AML-193 (cell line): ENCODE data around the gene PTPRR.

Source experiments
- DNase-seq, 2 experiments: peaks; one replicate each; lab custom pipeline; 2025; lab: John Stamatoyannopoulos, UW

PTPRR gene

DNA sequence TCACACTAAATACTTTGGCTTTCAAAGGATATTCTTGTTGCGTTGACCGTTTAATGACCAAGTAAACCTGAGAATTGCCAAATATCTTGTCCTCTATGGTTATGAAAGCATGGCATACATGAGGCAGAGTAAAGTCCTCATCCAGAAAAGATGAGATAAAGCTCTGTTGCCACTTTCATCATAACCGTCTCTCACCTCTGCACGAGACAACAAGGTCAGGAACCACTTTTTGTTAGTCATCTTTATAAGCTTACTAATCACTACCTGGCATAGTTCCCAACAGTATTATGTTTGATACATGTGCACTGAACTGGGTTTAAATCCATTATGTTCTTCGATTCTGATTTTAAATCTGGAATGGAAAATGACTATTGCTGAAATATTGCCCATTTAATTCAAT is 314.6 kb downstream of the PTPRR start:
- DNase-seq = no peak

DNA sequence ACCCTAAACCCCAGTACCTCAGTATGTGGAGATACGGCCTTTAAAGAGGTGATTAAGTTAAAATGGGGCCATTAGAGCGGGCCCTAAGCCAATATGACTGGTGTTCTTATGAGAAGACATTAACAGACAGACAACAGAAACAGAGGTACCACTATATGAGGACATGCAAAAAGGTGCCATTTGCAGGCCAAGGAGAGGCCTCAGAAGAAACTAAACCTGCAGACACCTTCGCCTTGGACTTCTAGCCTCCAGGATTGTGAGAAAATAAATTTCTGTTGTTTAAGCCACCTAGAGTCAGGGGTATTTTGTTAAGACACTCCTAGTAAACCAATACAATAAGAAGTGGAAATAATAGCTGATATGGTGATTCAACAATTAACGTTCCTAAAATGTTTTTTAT is 315.9 kb downstream of the PTPRR start:
- no peak for DNase-seq

GRCh38 chr12:70603044-70603443 is 317.5 kb downstream of the PTPRR start:
- no peak for DNase-seq

GRCh38 chr12:70598467-70599193 is 321.9 kb downstream of the PTPRR start:
- DNase-seq = no peak

DNA sequence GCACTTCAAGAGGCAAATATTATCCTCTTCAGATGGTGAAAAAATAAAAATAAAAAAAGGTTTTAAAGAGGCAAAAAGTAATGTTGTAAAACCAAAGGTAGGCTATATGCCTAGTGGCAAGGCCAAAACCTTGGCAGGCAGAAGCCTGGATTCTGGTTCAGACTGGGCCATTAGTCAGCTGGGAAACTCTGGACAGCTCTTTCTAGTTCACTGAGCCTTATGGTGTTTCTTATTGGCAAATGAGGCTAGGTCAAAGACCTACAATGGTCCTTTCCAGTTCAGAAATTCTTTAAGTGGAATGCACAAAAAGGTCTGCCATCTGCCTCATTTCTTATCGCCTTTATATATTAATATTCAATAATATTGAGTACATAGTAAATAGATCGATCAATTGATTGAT is 327.9 kb downstream of the PTPRR start:
- DNase-seq = no peak

GRCh38 chr12:70590549-70591226 is 329.9 kb downstream of the PTPRR start:
- peak; percentile 3 to 22 for DNase-seq

GRCh38 chr12:70590051-70590450 is 330.5 kb downstream of the PTPRR start:
- DNase-seq = peak; percentile 53 to 58
